GM23248 (cell line): ENCODE measurements around the gene GPAT3.

Experiments used
- EZH2 ChIP-seq: fragments of 200-600 bp; sonication (generic); IDR thresholded peaks from 2 replicates; pipeline ENCODE4 v1.6.1; 2018; ENCODE audit warnings: antibody characterized with exemption, mild to moderate bottlenecking; ENCODE audit not compliant: insufficient read depth, poor library complexity, severe bottlenecking
- EZH2phosphoT487 ChIP-seq: fragments of 200-600 bp; sonication (generic); IDR thresholded peaks from 2 replicates; pipeline ENCODE4 v1.6.1; 2018; ENCODE audit warnings: antibody characterized with exemption, moderate library complexity, mild to moderate bottlenecking, low read depth; ENCODE audit not compliant: insufficient read depth

DNA sequence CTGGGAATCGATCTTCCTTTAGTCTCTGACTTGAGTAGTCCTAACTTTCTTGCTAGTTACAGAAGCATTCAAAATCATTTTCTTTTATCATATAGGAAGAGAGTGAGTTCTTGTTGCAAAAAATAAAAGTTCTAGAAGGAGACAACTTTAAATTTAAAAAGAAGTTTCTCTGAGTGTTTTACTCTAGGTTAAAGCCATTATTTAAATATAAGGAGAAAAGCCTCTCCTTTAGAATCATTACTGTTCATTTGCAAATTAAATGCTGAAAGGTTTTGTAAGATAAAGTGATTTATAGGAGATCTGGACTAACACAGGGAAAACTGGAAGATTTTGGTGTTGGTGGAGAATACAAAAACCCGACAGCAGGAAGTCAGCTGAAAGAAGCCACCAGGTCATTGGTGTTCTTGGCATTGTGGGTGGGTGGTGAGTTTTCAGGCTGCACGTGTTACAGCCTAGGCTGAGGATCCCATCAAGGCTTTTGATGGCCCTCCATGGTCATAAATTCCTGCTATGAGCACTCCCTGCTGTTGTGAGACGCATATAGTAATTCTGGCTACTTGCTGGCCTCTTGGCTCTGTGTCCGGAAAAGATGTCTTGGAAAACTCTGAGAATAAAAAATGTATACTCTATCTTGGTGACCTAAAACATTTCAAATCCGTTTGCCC is 81.6 kb downstream of the GPAT3 start:
- TF ChIP-seq EZH2phosphoT487 (no peak), EZH2 (no peak)
